T-cell (primary cell): ENCODE data around the gene PITPNC1. TPM values are rescaled to one million over a fixed set of nuclear protein-coding genes. Genes with fewer than 3 reads are reported as not detected.
"Not testable (repeated sequence)": the region's sequence is repeated elsewhere in the genome, so short reads cannot be mapped to it uniquely, and the experiment has no call there.

Experiments used
- ATAC-seq, 4 experiments: fragments of 200-7000 bp in 3 of 4; fragments of 150-1000 bp in 1 of 4; cut with Tn5 transposase; replicated peaks in 1 of 4; 1 replicate in 3 of 4; 2 replicates in 1 of 4; pipeline ENCODE4 v1.10.0; 2021; ENCODE audit warnings: moderate library complexity in 3 of 4, mild to moderate bottlenecking in 2 of 4, moderate number of reproducible peaks in 1 of 4
- CTCF ChIA-PET, 2 donors: fragments of 300-600 bp; sonication (Branson Sonifier 250); formaldehyde crosslinking; loops; one replicate each; lab custom pipeline; 2022; ENCODE audit warnings: antibody characterized with exemption in 2 of 2; lab: Charles Lee
- POLR2A ChIA-PET, 2 donors: fragments of 300-600 bp; sonication (Branson Sonifier 250); formaldehyde crosslinking; loops; one replicate each; lab custom pipeline; 2022; ENCODE audit warnings: antibody characterized with exemption in 2 of 2; lab: Charles Lee
- DNase-seq, 35 experiments: peaks; one replicate each; pipeline versions ENCODE4 v3.0.0 to v3.0.0-alpha.2; 2013 to 2023
- H3K27ac ChIP-seq: one replicate; pipeline ENCODE4 v1.5.1; 2013; ENCODE audit warnings: low read length
- H3K27me3 ChIP-seq, 2 experiments: replicated peaks in 1 of 2; 1 replicate in 1 of 2; 2 replicates in 1 of 2; pipeline versions ENCODE4 v1.6.1 to v1.7.0; 2013; ENCODE audit warnings: low read length in 1 of 2, mixed read lengths in 1 of 2; ENCODE audit not compliant: control insufficient read depth in 2 of 2, insufficient read depth in 2 of 2; ENCODE audit errors: extremely low read depth in 1 of 2
- H3K36me3 ChIP-seq, 2 donors: 1 replicate in 1 of 2; 2 replicates in 1 of 2; pipeline versions ENCODE4 v1.6.1 to v1.7.0; 2013; ENCODE audit warnings: low read length in 1 of 2; ENCODE audit not compliant: control insufficient read depth in 2 of 2, insufficient read depth in 1 of 2; ENCODE audit errors: extremely low read depth in 1 of 2
- H3K4me1 ChIP-seq, 2 experiments: 1 replicate in 1 of 2; 2 replicates in 1 of 2; pipeline versions ENCODE4 v1.6.1 to v1.7.0; 2013; ENCODE audit warnings: low read length in 2 of 2, mixed read lengths in 1 of 2; ENCODE audit not compliant: insufficient read depth in 2 of 2, control insufficient read depth in 1 of 2; ENCODE audit errors: extremely low read depth in 1 of 2
- H3K4me3 ChIP-seq, 2 donors: 1 replicate in 1 of 2; 2 replicates in 1 of 2; pipeline versions ENCODE4 v1.5.1 to v1.7.0; 2013; ENCODE audit warnings: mild to moderate bottlenecking in 2 of 2, low read length in 1 of 2, moderate library complexity in 1 of 2; ENCODE audit not compliant: control insufficient read depth in 1 of 2; ENCODE audit errors: extremely low read depth in 1 of 2
- H3K9me3 ChIP-seq: 2 replicates; pipeline ENCODE4 v1.7.0; 2013
- H3K27ac Mint-ChIP-seq, 2 donors: one replicate each; pipeline ENCODE4 v1.8.0; 2020 to 2021; ENCODE audit warnings: mild to moderate bottlenecking in 2 of 2, mixed read lengths in 2 of 2
- H3K27me3 Mint-ChIP-seq, 2 donors: one replicate each; pipeline ENCODE4 v1.8.0; 2021 to 2022; ENCODE audit warnings: mixed read lengths in 2 of 2
- H3K36me3 Mint-ChIP-seq: one replicate; pipeline ENCODE4 v1.8.0; 2021; ENCODE audit warnings: mixed read lengths
- H3K4me1 Mint-ChIP-seq, 3 donors: one replicate each; pipeline ENCODE4 v1.8.0; 2020 to 2022; ENCODE audit warnings: mixed read lengths in 3 of 3, mild to moderate bottlenecking in 1 of 3
- H3K4me3 Mint-ChIP-seq, 3 donors: one replicate each; pipeline ENCODE4 v1.8.0; 2020 to 2022; ENCODE audit warnings: mild to moderate bottlenecking in 3 of 3, mixed read lengths in 3 of 3, moderate library complexity in 3 of 3
- H3K9me3 Mint-ChIP-seq, 3 donors: one replicate each; pipeline ENCODE4 v1.8.0; 2020 to 2022; ENCODE audit warnings: mixed read lengths in 3 of 3
- WGBS: methylation state at CpG from one replicate; pipeline ENCODE4 v1.1.5; 2013; ENCODE audit warnings: missing lambda C conversion rate; ENCODE audit not compliant: insufficient coverage; 5-methylcytosine and 5-hydroxymethylcytosine counted together
- total RNA-seq, 35 experiments: library from RNA in 6 of 35; stranded (reverse) in 6 of 35; fragments of 120-200 nt in 1 of 35; gene quantifications; one replicate each; pipeline versions ENCODE4 v1.2.1 to v1.2.4 and lab custom pipeline; 2013 to 2026

PITPNC1 gene
- total RNA-seq, 5 donors from 2014 or later (not counting 1 experiment from before 2014, with no cell fraction given), result 82.6 to 132 (median 111) TPM

DNA sequence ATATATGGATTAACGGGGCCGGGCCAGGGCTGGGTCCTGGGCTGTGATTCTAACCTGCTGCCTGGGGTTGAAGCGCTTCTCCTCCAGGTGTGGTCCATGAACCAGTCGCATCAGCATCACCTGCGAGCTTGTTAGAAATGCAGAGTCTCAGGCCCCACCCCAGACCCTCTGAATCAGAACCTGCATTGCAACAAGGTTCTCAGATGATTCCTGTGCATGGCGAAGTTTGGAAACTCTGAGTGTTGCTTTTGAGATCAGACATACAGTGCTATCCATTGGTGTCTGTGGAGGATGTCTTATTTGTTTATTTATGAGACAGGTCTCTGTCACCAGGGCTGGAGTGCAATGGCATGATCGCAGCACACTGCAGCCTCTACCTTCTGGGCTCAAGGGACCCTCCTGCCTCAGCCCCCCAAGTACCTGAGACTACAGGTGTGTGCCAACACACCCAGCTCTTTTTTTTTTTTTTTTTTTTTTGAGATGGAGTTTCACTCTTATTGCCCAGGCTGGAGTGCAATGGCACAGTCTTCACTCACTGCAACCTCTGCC, 99.8 kb downstream of the PITPNC1 start:
- ChIA-PET POLR2A (interaction anchor here (0.6 to 1.2 kb wide), 6 partner anchors 44 to 446 kb away, joined by 3 to 15 read pairs (median 6); no protein-coding TSS in a partner anchor), CTCF (interaction anchor here (0.5 to 3.4 kb wide), 11 partner anchors 12 to 326 kb away, joined by 3 to 86 read pairs (median 4); partner anchors contain the start of gene PITPNC1 (in 1 of the 2))
- peaks cover under 1% of the 10 kb centered on the region for H3K36me3 Mint-ChIP-seq
- peaks cover 31 to 71% of the 10 kb centered on the region in 2 experiments for H3K4me1 ChIP-seq
- H3K27ac Mint-ChIP-seq, result peak overlapping the region; percentile 84 to 94
- peak overlapping the region in 1 of 3 donors; percentile 3 for H3K4me3 Mint-ChIP-seq
- WGBS, result 97% methylated on average over 5 of the region's 7 CpGs
- ATAC-seq (no peak), DNase-seq (no peak)
- peaks cover 0 to 1% (median 0%) of the 10 kb centered on the region in 3 donors for H3K9me3 Mint-ChIP-seq
- H3K27me3 Mint-ChIP-seq, result no peaks in the 10 kb centered on the region
- peak overlapping the region; percentile 79 for H3K27ac ChIP-seq
- H3K4me3 ChIP-seq, result no peak overlapping the region
- H3K9me3 ChIP-seq, result no peaks in the 10 kb centered on the region
- H3K4me1 Mint-ChIP-seq, result peaks cover 71 to 81% (median 79%) of the 10 kb centered on the region in 3 donors
- H3K27me3 ChIP-seq, result no peaks in the 10 kb centered on the region
- no peaks in the 10 kb centered on the region for H3K36me3 ChIP-seq

DNA sequence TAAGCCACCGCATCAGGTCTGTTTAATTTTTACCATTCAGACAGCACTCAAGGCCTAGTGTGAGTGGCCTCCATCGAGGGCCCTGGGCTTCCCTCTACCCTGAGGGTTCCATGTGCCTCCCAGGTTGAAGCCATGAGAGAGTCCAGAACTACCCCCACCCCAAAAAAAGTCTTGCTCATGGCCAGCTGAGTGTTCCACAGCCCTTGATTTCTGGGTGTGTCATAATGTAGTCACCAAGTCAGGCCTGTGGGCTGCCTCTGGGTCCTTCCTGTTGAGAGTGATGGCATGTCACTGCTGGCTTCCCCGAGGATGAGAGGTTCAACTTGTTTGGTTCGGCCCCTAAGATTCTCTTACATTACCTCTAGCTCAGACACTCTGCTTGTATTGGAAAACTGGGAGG, 100.6 kb downstream of the PITPNC1 start:
- DNase-seq, result peak in 32 of 35 experiments; percentile 10 to 65 (median 37)
- H3K36me3 ChIP-seq, result no peaks in the 10 kb centered on the region
- ChIA-PET POLR2A (interaction anchor here (0.5 to 1.2 kb wide), 3 partner anchors 43 to 578 kb away, joined by 3 to 12 read pairs (median 10); no protein-coding TSS in a partner anchor), CTCF (interaction anchor here (0.7 to 1.1 kb wide), 4 partner anchors 16 to 102 kb away, joined by 3 to 7 read pairs (median 4); no protein-coding TSS in a partner anchor)
- H3K27me3 ChIP-seq, result no peaks in the 10 kb centered on the region
- Mint-ChIP-seq H3K27me3 (no peaks in the 10 kb centered on the region), H3K9me3 (no peaks in the 10 kb centered on the region), H3K27ac (peak overlapping the region; percentile 94 to 98), H3K4me1 (peaks cover 77 to 83% (median 81%) of the 10 kb centered on the region in 3 donors), H3K36me3 (peaks cover 4% of the 10 kb centered on the region), H3K4me3 (peak overlapping the region; percentile 68 to 80 (median 77))
- peak overlapping the region in 1 of 2 donors; percentile 13 for H3K4me3 ChIP-seq
- ATAC-seq, result peak; percentile 19 to 61 (median 47)
- peaks cover 31 to 69% of the 10 kb centered on the region in 2 experiments for H3K4me1 ChIP-seq
- peak overlapping the region; percentile 79 for H3K27ac ChIP-seq
- 100% methylated on average over 1 of the region's 4 CpGs for WGBS
- no peaks in the 10 kb centered on the region for H3K9me3 ChIP-seq

- peak overlapping the region in 1 of 2 donors; percentile 13 for H3K4me3 ChIP-seq
- H3K27ac Mint-ChIP-seq, result peak overlapping the region; percentile 94 to 98
- peak overlapping the region; percentile 79 for H3K27ac ChIP-seq
- CTCF ChIA-PET, result interaction anchor here in 1 of 2 donors (0.6 to 1.4 kb wide), 3 partner anchors 57 to 104 kb away, joined by 3 to 4 read pairs (median 4); no protein-coding TSS in a partner anchor
- peaks cover 79 to 88% (median 86%) of the 10 kb centered on the region in 3 donors for H3K4me1 Mint-ChIP-seq
- H3K27me3 ChIP-seq, result no peaks in the 10 kb centered on the region
- H3K4me3 Mint-ChIP-seq, result peak overlapping the region; percentile 68 to 80 (median 77)
- H3K9me3 ChIP-seq, result no peaks in the 10 kb centered on the region
- DNase-seq, result peak in 12 of 35 experiments; percentile 8 to 47 (median 26)
- POLR2A ChIA-PET, result interaction anchor here (0.5 to 0.6 kb wide), 2 partner anchors 89 to 577 kb away, joined by 3 to 12 read pairs; no protein-coding TSS in a partner anchor
- H3K9me3 Mint-ChIP-seq, result no peaks in the 10 kb centered on the region
- H3K4me1 ChIP-seq, result peaks cover 30 to 66% of the 10 kb centered on the region in 2 experiments
- peaks cover 4% of the 10 kb centered on the region for H3K36me3 Mint-ChIP-seq
- peak in 1 of 4 experiments; percentile 26 for ATAC-seq
- no peaks in the 10 kb centered on the region for H3K27me3 Mint-ChIP-seq
- 82% methylated on average over 6 of the region's 8 CpGs for WGBS
- H3K36me3 ChIP-seq, result no peaks in the 10 kb centered on the region
Measured at GRCh38 chr17:67478401-67479041, 101.4 kb downstream of the PITPNC1 start.

DNA sequence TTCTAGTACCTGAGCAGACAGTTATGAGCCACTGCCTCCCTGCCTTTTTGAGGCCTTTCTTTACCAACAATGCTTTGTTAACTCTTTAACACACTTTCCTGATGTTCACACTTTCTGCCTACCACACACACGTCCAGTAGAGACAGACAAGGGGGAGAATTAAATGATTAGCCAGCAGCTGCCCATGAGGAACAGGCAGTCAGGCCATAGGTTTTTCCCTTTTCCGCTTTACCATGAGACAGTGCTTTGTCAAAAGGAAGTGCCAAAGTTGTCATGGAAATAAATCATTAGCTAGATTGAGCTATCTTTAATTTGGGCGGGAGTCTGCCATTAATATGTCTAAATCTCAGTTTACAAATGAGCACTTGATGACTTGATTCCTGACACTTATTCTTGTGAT, 102.1 kb downstream of the PITPNC1 start:
- peak overlapping the region; percentile 31 to 80 (median 77) for H3K4me3 Mint-ChIP-seq
- peaks cover 76 to 87% (median 84%) of the 10 kb centered on the region in 3 donors for H3K4me1 Mint-ChIP-seq
- WGBS, result no CpG with 5 or more reads among the region's 3 CpGs
- Histone ChIP-seq H3K4me3 (no peak overlapping the region), H3K9me3 (no peaks in the 10 kb centered on the region), H3K27me3 (no peaks in the 10 kb centered on the region), H3K36me3 (no peaks in the 10 kb centered on the region), H3K27ac (peak overlapping the region; percentile 79), H3K4me1 (peaks cover 24 to 63% of the 10 kb centered on the region in 2 experiments)
- POLR2A ChIA-PET, result no interaction called here
- CTCF ChIA-PET, result interaction anchor here in 1 of 2 donors (1.4 kb wide), 1 partner anchor 103 kb away, joined by 4 read pairs; no protein-coding TSS in a partner anchor
- H3K36me3 Mint-ChIP-seq, result peaks cover 6% of the 10 kb centered on the region
- H3K9me3 Mint-ChIP-seq, result no peaks in the 10 kb centered on the region
- DNase-seq, result no peak
- H3K27me3 Mint-ChIP-seq, result no peaks in the 10 kb centered on the region
- no peak for ATAC-seq
- H3K27ac Mint-ChIP-seq, result peak overlapping the region; percentile 94 to 98

DNA sequence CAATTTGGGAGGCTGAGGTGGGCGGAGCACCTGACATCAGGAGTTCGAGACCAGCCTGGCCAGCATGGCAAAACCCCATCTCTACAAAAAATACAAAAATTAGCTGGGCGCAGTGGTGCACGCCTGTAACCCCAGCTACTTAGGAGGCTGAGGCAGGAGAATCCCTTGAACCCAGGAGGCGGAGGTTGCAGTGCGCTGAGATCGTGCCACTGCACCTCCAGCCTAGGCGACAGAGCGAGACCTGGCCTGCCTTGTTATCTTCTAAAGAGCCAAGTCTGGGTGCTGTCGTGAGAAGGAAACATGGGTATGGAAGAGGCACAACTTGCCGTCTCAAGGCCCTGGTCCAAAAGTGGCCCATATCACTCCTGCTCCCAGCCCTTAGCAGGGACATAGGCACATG, 103.9 kb downstream of the PITPNC1 start:
- H3K27ac ChIP-seq, H3K36me3 ChIP-seq, H3K9me3 Mint-ChIP-seq, H3K27me3 ChIP-seq, H3K4me3 Mint-ChIP-seq, ATAC-seq, H3K27me3 Mint-ChIP-seq, DNase-seq, H3K9me3 ChIP-seq, POLR2A ChIA-PET, H3K4me3 ChIP-seq: not testable (repeated sequence)
- CTCF ChIA-PET, result interaction anchor here (0.6 to 0.7 kb wide), 2 partner anchors 7 to 28 kb away, joined by 3 read pairs; no protein-coding TSS in a partner anchor
- 98% methylated on average over 10 of the region's 11 CpGs for WGBS
- Mint-ChIP-seq H3K36me3 (peaks cover 10% of the 10 kb centered on the region), H3K4me1 (peaks cover 71 to 83% (median 82%) of the 10 kb centered on the region in 3 donors), H3K27ac (peak overlapping the region in 1 of 2 donors; percentile 22)
- peaks cover 14 to 56% of the 10 kb centered on the region in 2 experiments for H3K4me1 ChIP-seq

- ChIA-PET POLR2A (interaction anchor here in 1 of 2 donors (0.6 kb wide), 4 partner anchors 35 to 1630 kb away, joined by 3 read pairs; no protein-coding TSS in a partner anchor), CTCF (interaction anchor here (0.6 to 1.2 kb wide), 4 partner anchors 15 to 122 kb away, joined by 3 to 4 read pairs (median 3); no protein-coding TSS in a partner anchor)
- Mint-ChIP-seq H3K4me1 (peaks cover 75 to 86% (median 84%) of the 10 kb centered on the region in 3 donors), H3K36me3 (peaks cover 10% of the 10 kb centered on the region), H3K9me3 (no peaks in the 10 kb centered on the region), H3K4me3 (no peak overlapping the region), H3K27ac (peak overlapping the region; percentile 64 to 66), H3K27me3 (no peaks in the 10 kb centered on the region)
- H3K4me3 ChIP-seq, result no peak overlapping the region
- no peaks in the 10 kb centered on the region for H3K36me3 ChIP-seq
- no peak for ATAC-seq
- H3K27me3 ChIP-seq, result no peaks in the 10 kb centered on the region
- H3K27ac ChIP-seq, result no peak overlapping the region
- no peaks in the 10 kb centered on the region for H3K9me3 ChIP-seq
- H3K4me1 ChIP-seq, result peaks cover 14 to 55% of the 10 kb centered on the region in 2 experiments
- WGBS, result 100% methylated on average over 2 of the region's 4 CpGs
- no peak for DNase-seq
Measured at GRCh38 chr17:67481808-67482207, 104.7 kb downstream of the PITPNC1 start.
